Liver (tissue), 3 donors: Measurements from ENCODE around the gene BCAS4.

ENCODE experiments used
- ATF3 ChIP-seq: IDR thresholded peaks from 2 replicates; pipeline ENCODE4 v1.6.1; 2016; ENCODE audit warnings: antibody characterized with exemption
- CTCF ChIP-seq: fragments of 150-350 bp; IDR thresholded peaks from 2 replicates; pipeline ENCODE4 v1.5.1; 2017; ENCODE audit warnings: improper control_type of control experiment, low read depth, low read length; ENCODE audit not compliant: missing input control
- GABPA ChIP-seq, 2 donors: IDR thresholded peaks in 1 of 2; conservative IDR thresholded peaks in 1 of 2; 2 replicates each; pipeline ENCODE4 v1.6.1; 2016; ENCODE audit warnings: antibody characterized with exemption in 2 of 2, mild to moderate bottlenecking in 1 of 2, moderate library complexity in 1 of 2
- JUND ChIP-seq, 2 donors: IDR thresholded peaks; 2 replicates each; pipeline ENCODE4 v1.6.1; 2016; ENCODE audit warnings: antibody characterized with exemption in 2 of 2
- NR2F2 ChIP-seq: IDR thresholded peaks from 2 replicates; pipeline ENCODE4 v1.6.1; 2016; ENCODE audit warnings: antibody characterized with exemption
- RAD21 ChIP-seq, 2 donors: IDR thresholded peaks; 2 replicates each; pipeline ENCODE4 v1.6.1; 2016; ENCODE audit warnings: antibody characterized with exemption in 2 of 2, mild to moderate bottlenecking in 2 of 2
- REST ChIP-seq: IDR thresholded peaks from 2 replicates; pipeline ENCODE4 v1.6.1; 2016; ENCODE audit warnings: antibody characterized with exemption, mild to moderate bottlenecking
- RXRA ChIP-seq, 2 donors: IDR thresholded peaks; 2 replicates each; pipeline ENCODE4 v1.6.1; 2017 to 2018; ENCODE audit warnings: antibody characterized with exemption in 2 of 2, mild to moderate bottlenecking in 1 of 2
- SP1 ChIP-seq: IDR thresholded peaks from 2 replicates; pipeline ENCODE4 v1.6.1; 2018; ENCODE audit warnings: antibody characterized with exemption, mild to moderate bottlenecking
- TAF1 ChIP-seq: conservative IDR thresholded peaks from 2 replicates; pipeline ENCODE4 v1.6.1; 2016; ENCODE audit warnings: antibody characterized with exemption, mild to moderate bottlenecking
- YY1 ChIP-seq: IDR thresholded peaks from 2 replicates; pipeline ENCODE4 v1.6.1; 2016; ENCODE audit warnings: antibody characterized with exemption, mild to moderate bottlenecking
- donor health status: healthy.
- donor health status: healthy.

DNA sequence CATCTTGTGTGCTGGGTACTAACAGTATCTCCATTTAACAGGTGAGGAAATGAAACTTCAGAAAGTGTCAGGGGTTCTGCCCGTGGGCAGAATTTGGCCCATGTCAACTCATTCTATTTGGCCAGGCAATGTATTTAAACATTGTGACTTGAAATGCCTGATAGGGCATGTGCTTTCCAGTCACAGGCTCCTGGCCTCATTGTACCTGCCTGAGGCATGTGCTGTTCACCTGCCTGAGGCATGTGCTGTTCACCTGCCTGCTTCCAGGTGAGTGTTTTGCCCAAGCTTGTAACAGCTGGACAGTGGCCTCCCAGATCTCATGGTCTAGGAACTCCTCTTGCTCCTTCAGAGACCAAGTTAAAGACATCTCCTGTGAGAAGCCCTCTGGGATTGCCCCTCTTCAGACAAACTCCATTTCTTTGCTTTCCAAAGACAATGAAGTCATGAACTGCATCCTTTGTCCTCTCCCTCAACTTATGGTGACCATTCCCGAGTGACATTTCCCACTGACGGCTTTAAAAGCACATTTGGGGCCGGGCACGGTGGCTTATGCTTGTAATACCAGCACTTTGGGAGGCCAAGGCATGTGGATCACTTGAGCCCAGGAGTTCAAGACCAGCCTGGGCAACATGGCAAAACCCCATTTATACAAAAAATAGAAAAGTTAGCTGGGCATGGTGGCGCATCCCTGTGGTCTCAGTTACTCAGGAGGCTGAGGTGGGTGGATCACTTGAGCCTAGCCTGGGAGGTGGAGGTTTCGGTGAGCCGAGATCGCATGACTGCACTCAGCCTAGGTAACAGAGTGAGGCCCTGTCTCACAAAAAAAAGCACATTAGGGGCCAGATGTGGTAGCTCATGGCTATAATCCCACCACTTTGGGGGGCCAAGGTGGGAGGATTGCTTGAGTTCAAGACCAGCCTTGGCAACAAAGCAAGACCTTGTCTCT is 48.7 kb downstream of the BCAS4 start:
- TF ChIP-seq CTCF (no peak), RXRA (IDR thresholded peaks at IDR 0.05) (no peak), YY1 (no peak), RAD21 (IDR thresholded peaks at IDR 0.05) (no peak), REST (no peak), SP1 (no peak), ATF3 (no peak), TAF1 (no peak), JUND (IDR thresholded peaks at IDR 0.05) (no peak), NR2F2 (no peak), GABPA (IDR thresholded peaks at IDR 0.05 in 1 of 2, conservative IDR thresholded peaks at IDR 0.05 in 1 of 2) (no peak)
